Measurements from ENCODE around the gene RNU1-2. TPM values are rescaled to one million over a fixed set of nuclear protein-coding genes. Genes with fewer than 3 reads are reported as not detected.

RNU1-2 gene
- total RNA-seq, 1 donor from 2014 or later: 6,195 TPM

Small RNA genes lying within 50 kb of the gene (microRNA-seq; reads per million reads assigned to microRNA genes)
- gene MIR3675: not detected

Other genes starting within 250 kb of the RNU1-2 start
- gene RNU1-3, start 229.0 kb upstream of the RNU1-2 start, total RNA-seq: 6,195 TPM
- gene RNU1-4, start 155.5 kb upstream of the RNU1-2 start, total RNA-seq: 6,195 TPM
- gene CROCC, start 26.0 kb downstream of the RNU1-2 start, total RNA-seq: 7.4 TPM
- 4.8 TPM for gene MFAP2, start 84.6 kb downstream of the RNU1-2 start, total RNA-seq
- gene ATP13A2, start 115.9 kb downstream of the RNU1-2 start, total RNA-seq: 13.3 TPM
- 260 TPM for gene SDHB, start 158.1 kb downstream of the RNU1-2 start, total RNA-seq
- gene PADI2, start 223.5 kb downstream of the RNU1-2 start, total RNA-seq: 1.3 TPM

Measured in cardiac septum (tissue), 1 donor.